Astrocyte (in vitro differentiated cells and primary cell): ENCODE data around the gene PRDM10. TPM values are rescaled to one million over a fixed set of nuclear protein-coding genes. Genes with fewer than 3 reads are reported as not detected.
"Not testable (repeated sequence)": the region's sequence is repeated elsewhere in the genome, so short reads cannot be mapped to it uniquely, and the experiment has no call there.

Source experiments
- DNase-seq: peaks from one replicate; pipeline ENCODE4 v3.0.0-alpha.2; 2010; ENCODE audit warnings: low read depth
- FAIRE-seq: peaks from 2 replicates; lab custom pipeline; 2011; peaks lifted over from hg19 to GRCh38; lab: Jason Lieb, UNC
- H2AFZ ChIP-seq: 2 replicates; pipeline ENCODE4 v1.6.0; 2012; ENCODE audit warnings: low read depth, low read length, inconsistent platforms
- H3K27ac ChIP-seq: 2 replicates; pipeline ENCODE4 v1.5.1; 2011; ENCODE audit warnings: low read depth, low read length, inconsistent platforms
- H3K27me3 ChIP-seq: 2 replicates; pipeline ENCODE4 v1.6.0; 2011; ENCODE audit warnings: low read length, inconsistent platforms; ENCODE audit not compliant: insufficient read depth
- H3K36me3 ChIP-seq: 2 replicates; pipeline ENCODE4 v1.5.1; 2011; ENCODE audit warnings: low read length, inconsistent platforms; ENCODE audit not compliant: insufficient read depth
- H3K4me1 ChIP-seq: 2 replicates; pipeline ENCODE4 v1.5.1; 2011; ENCODE audit warnings: low read length, inconsistent platforms; ENCODE audit not compliant: insufficient read depth
- H3K4me2 ChIP-seq: 2 replicates; pipeline ENCODE4 v1.6.0; 2012; ENCODE audit warnings: low read length, inconsistent platforms
- H3K4me3 ChIP-seq: 2 replicates; pipeline ENCODE4 v1.5.1; 2011; ENCODE audit warnings: low read depth, mild to moderate bottlenecking, low read length, inconsistent platforms; ENCODE audit not compliant: insufficient read depth
- H3K79me2 ChIP-seq: 2 replicates; pipeline ENCODE4 v1.6.0; 2012; ENCODE audit warnings: mild to moderate bottlenecking, low read length, inconsistent platforms; ENCODE audit not compliant: insufficient read depth
- H3K9ac ChIP-seq: 2 replicates; pipeline ENCODE4 v1.6.0; 2012; ENCODE audit warnings: mild to moderate bottlenecking, low read length, inconsistent platforms
- H3K9me3 ChIP-seq: 2 replicates; pipeline ENCODE4 v1.5.1; 2012; ENCODE audit warnings: low read depth, mild to moderate bottlenecking, low read length, inconsistent platforms; ENCODE audit not compliant: insufficient read depth
- H4K20me1 ChIP-seq: 2 replicates; pipeline ENCODE4 v1.6.0; 2012; ENCODE audit warnings: low read length, inconsistent platforms; ENCODE audit not compliant: insufficient read depth
- H3K27ac Mint-ChIP-seq: one replicate; pipeline ENCODE4 v1.8.0; 2021; ENCODE audit warnings: mild to moderate bottlenecking, mixed read lengths; ENCODE audit not compliant: unreplicated experiment
- H3K27me3 Mint-ChIP-seq: one replicate; pipeline ENCODE4 v1.8.0; 2021; ENCODE audit warnings: low read depth, mixed read lengths; ENCODE audit not compliant: unreplicated experiment
- H3K36me3 Mint-ChIP-seq: one replicate; pipeline ENCODE4 v1.8.0; 2021; ENCODE audit warnings: low read depth, mixed read lengths; ENCODE audit not compliant: unreplicated experiment
- H3K4me1 Mint-ChIP-seq: one replicate; pipeline ENCODE4 v1.8.0; 2021; ENCODE audit warnings: low read depth, mixed read lengths; ENCODE audit not compliant: unreplicated experiment
- H3K4me3 Mint-ChIP-seq: one replicate; pipeline ENCODE4 v1.8.0; 2021; ENCODE audit warnings: mild to moderate bottlenecking, moderate library complexity, mixed read lengths; ENCODE audit not compliant: unreplicated experiment
- H3K9me3 Mint-ChIP-seq: one replicate; pipeline ENCODE4 v1.8.0; 2021; ENCODE audit warnings: mild to moderate bottlenecking, mixed read lengths; ENCODE audit not compliant: unreplicated experiment
- CTCF ChIP-seq: IDR thresholded peaks from 2 replicates; pipeline ENCODE4 v1.5.1; 2011; ENCODE audit warnings: low read depth, mild to moderate bottlenecking, inconsistent platforms, low read length, moderate library complexity; ENCODE audit not compliant: insufficient read depth
- EZH2 ChIP-seq: IDR thresholded peaks from 2 replicates; pipeline ENCODE4 v1.6.1; 2012; ENCODE audit warnings: mild to moderate bottlenecking, low read length, inconsistent platforms; ENCODE audit not compliant: insufficient read depth
- total RNA-seq: library from RNA; stranded (reverse); gene quantifications from 2 replicates; pipeline ENCODE4 v1.2.1, GENCODE V29; 2021

PRDM10 gene
- total RNA-seq, 1 donor from 2014 or later, result 10.1 TPM

DNA sequence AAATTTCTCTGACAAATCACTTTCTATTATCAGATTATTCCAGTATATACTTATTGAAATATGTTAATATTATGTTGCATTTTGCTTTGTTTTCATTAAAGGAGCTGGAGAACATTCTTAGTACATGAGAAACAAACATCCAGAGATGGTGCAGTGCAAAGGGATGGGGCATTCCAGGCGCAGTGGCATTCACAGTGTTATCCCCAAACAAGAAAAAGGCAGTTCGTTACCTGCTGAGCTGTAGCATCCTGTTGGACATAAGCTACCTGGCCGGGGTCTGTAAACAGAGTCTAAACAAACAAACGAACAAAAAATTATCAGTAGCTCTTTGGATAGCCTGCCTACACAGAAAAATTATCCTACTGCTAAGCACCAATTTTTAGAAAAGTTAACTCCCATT, 47.4 kb downstream of the PRDM10 start:
- Histone ChIP-seq H3K4me1 (peaks cover 5% of the 10 kb centered on the region), H3K27ac (no peak overlapping the region), H3K9me3 (no peaks in the 10 kb centered on the region), H3K9ac (no peak overlapping the region), H3K4me2 (no peak overlapping the region), H4K20me1 (peaks cover 3% of the 10 kb centered on the region), H3K79me2 (no peaks in the 10 kb centered on the region), H2AFZ (no peak overlapping the region), H3K36me3 (peaks cover 3% of the 10 kb centered on the region), H3K27me3 (no peaks in the 10 kb centered on the region), H3K4me3 (no peak overlapping the region)
- DNase-seq (no peak), FAIRE-seq (no peak)
- Mint-ChIP-seq H3K4me3 (no peak overlapping the region), H3K9me3 (no peaks in the 10 kb centered on the region), H3K27ac (no peak overlapping the region), H3K27me3 (no peaks in the 10 kb centered on the region), H3K36me3 (peaks cover 7% of the 10 kb centered on the region), H3K4me1 (peaks cover 23% of the 10 kb centered on the region)
- TF ChIP-seq CTCF, result no peak
- no peak for TF ChIP-seq EZH2

- H3K27ac ChIP-seq, H3K9ac ChIP-seq, H3K9me3 ChIP-seq, FAIRE-seq, H3K36me3 Mint-ChIP-seq, H3K27me3 ChIP-seq, H3K79me2 ChIP-seq, H3K4me1 ChIP-seq, H2AFZ ChIP-seq, H3K27me3 Mint-ChIP-seq, H3K27ac Mint-ChIP-seq, H3K9me3 Mint-ChIP-seq, H3K4me3 Mint-ChIP-seq, H3K4me2 ChIP-seq, DNase-seq, H3K4me3 ChIP-seq, H4K20me1 ChIP-seq, H3K36me3 ChIP-seq: not testable (repeated sequence)
- H3K4me1 Mint-ChIP-seq, result peaks cover 23% of the 10 kb centered on the region
Observed at GRCh38 chr11:129954703-129955102, 47.9 kb downstream of the PRDM10 start.

DNA sequence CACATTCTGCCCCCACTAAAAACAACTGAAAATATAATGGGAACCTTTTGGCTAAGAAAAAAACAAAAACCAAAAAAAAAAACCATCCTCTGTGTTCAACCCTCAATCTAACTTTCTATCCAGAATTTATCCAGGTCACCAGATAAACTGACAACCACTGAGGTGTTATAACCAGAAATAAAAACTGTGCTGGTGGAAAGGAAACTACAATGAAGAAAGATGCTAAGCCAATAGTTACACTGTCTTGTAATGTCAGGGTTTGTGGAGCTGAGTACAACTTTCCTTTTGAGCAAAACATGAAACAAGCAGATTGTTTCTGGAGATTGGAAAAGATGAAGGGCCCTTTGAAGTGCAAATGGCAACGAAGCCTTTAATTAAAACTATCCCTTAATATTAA, 50.8 kb downstream of the PRDM10 start:
- no peak overlapping the region for H3K4me3 Mint-ChIP-seq
- FAIRE-seq, result no peak

More for the DNA sequence above, 50.8 kb downstream of the PRDM10 start:
- peaks cover 17% of the 10 kb centered on the region for H4K20me1 ChIP-seq
- no peak overlapping the region for H3K4me2 ChIP-seq
- no peaks in the 10 kb centered on the region for H3K27me3 Mint-ChIP-seq
- no peaks in the 10 kb centered on the region for H3K79me2 ChIP-seq
- TF ChIP-seq CTCF (no peak), EZH2 (no peak)
- no peaks in the 10 kb centered on the region for H3K9me3 Mint-ChIP-seq
- peaks cover 3% of the 10 kb centered on the region for H3K36me3 ChIP-seq
- no peaks in the 10 kb centered on the region for H3K4me1 ChIP-seq
- no peak overlapping the region for H3K27ac Mint-ChIP-seq
- no peak for DNase-seq
- no peak overlapping the region for H2AFZ ChIP-seq
- no peaks in the 10 kb centered on the region for H3K36me3 Mint-ChIP-seq
- no peak overlapping the region for H3K4me3 ChIP-seq
- no peak overlapping the region for H3K27ac ChIP-seq
- peaks cover 30% of the 10 kb centered on the region for H3K4me1 Mint-ChIP-seq
- H3K9ac ChIP-seq, result no peak overlapping the region
- H3K9me3 ChIP-seq, result no peaks in the 10 kb centered on the region
- H3K27me3 ChIP-seq, result no peaks in the 10 kb centered on the region
